ENCODE data around the gene OTOP3.
"Not testable (repeated sequence)": the region's sequence is repeated elsewhere in the genome, so short reads cannot be mapped to it uniquely, and the experiment has no call there.

Gene OTOP3

DNA sequence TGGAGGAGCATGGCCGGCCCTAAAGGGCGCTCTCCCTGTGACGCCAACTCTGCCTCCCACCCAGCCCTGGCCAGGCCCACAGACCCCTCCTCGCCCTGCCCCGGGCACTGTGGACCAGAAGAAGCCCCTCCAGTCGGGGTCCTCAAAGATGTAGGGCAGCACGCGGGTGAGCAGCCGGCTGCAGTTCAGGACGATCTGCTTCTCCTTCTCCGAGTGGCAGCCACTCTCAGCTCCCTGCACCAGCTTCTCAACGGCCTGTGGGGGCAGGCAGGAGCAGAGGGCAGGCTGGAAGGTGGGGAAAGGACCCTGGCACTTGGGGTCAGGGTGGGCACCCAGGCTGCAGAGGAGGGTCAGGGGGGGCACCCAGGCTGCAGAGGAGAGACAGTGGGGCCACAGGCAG is 28.0 kb downstream of the OTOP3 start:
- no peak for DNase-seq

- DNase-seq, result no peak
These were observed 28.6 kb downstream of the OTOP3 start for GRCh38 chr17:74964246-74964761.

GRCh38 chr17:74964988-74965622 is 29.4 kb downstream of the OTOP3 start:
- no peak for DNase-seq

DNA sequence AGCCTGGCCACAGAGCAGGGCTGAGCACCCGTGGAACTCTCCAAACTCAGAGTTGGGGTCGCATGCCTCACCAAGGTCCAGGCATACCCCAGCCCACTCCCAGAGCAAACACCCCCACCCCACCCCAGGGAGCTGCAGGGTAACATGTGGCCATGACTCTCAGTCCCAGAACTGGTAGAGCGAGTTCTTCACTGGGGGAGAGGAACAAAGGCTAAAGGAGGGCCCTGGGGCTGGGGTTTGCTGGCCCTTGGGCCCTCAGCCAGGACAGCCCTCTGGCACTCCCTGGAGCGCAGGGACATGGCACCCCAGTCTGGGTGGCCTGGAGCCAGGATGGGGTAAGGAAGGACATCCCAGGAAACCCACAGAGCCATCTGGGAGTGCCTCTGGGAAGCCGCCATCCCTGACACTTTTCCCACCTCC is 32.7 kb downstream of the OTOP3 start:
- DNase-seq, result no peak

DNA sequence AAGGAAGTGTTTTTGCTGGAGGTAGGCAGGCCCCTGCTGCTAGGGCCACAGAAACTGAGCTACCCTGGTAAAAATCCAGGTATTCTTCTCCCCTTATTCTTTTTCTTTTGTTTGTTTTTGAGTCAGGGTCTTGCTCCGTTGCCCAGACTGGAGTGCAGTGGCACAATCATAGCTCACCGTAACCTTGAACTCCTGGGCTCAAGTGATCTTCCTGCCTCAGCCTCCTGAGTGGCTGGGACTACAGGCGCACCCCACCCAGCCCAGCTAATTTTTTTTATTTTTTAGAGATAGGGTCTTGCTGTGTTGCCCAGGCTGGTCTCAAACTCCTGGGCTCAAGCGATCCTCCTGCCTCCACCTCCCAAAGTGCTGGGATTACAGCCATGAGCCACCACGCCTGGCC is 33.8 kb downstream of the OTOP3 start:
- DNase-seq, result not testable (repeated sequence)

GRCh38 chr17:74970395-74970794 is 34.7 kb downstream of the OTOP3 start:
- DNase-seq, result no peak

DNA sequence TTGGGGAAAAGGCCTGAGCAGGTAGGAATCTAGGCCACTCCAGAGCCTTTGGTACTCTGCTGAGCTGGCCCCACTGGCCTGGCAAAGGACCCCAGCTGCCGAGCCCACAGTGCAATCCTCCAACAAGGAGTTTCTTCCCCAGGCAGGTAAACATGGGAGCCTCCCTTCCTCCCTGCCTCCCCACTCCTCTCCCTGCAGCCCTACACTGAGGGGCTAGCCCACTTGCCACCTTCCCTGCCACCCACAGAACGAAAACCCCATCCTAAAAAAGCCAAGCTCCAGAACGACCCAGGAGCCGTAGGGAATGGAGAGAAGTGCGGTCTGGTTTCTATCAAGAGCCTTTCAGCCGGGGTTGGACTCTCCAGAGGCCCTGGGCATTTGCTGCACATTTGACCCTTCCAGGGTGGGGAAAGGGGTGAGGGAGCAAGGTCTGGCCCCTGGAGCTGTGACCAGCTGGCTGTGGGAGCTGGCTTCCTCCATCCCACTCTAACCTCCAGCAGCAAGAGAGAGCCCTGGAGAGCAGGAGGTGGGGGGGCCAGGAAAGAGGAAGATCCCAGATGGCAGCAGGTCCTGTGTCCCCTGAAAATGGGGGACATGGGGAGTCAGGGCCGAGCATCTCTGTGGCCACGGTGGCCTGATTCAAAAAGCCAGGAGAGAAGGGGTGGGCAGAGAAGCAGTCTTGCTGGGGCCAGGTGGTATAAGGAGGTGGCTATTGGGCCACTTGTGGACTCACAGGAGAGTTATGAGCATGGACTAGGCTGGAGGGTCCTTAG is 35.6 kb downstream of the OTOP3 start:
- DNase-seq, result no peak

- no peak for DNase-seq
These were observed 36.1 kb downstream of the OTOP3 start for GRCh38 chr17:74971842-74972106.

DNA sequence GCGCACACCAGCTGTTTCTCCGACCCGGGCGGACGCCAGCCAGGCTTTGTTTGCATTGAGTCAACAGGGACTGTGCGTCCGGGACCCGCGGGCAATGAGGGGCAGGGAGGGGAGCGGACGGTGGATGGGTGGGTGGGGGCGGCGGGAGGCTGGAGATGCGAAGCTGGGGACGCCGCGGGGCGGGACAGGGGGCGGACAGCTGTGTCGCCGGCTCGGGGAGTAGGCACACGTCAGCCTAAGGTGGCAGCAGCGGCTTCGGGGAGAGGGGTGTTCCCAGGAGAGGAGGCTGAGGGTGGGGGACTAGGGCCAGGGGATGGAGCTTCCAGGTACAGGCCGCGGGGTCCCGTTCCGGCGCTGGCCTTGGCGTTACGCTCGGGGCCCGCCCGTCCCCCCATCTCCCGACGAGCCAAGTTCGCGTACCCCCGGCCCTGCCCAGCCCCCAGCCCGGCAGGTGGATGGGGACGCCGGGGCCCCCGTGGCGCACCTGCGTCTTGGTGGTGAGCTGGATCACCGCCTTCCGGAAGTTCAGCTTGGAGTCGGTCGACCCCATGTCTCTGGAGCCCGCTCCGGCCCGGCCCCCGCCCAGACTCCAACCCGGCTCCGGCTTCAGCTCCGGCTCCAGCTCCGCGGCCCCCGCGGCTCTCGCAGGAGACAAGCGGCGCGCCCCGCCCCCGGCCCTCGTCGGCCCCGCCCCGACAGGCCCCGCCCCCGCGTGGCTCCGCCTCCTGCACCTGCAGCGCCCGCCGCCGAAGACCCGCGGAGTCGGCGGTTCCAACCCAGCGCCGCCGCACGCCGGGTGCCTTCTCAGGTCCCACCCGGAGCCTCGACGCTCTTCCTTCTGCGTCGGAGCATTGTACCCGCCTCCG is 36.6 kb downstream of the OTOP3 start, which contains the start of gene HID1:
Gene HID1, minus strand, starts transcription at position 653 of the 866 bp plus-strand sequence. Its CDS starts 103 bp downstream, at position 550.
- DNase-seq, result no peak

- DNase-seq, result no peak
These were observed 37.3 kb downstream of the OTOP3 start for GRCh38 chr17:74972973-74973328.

DNA sequence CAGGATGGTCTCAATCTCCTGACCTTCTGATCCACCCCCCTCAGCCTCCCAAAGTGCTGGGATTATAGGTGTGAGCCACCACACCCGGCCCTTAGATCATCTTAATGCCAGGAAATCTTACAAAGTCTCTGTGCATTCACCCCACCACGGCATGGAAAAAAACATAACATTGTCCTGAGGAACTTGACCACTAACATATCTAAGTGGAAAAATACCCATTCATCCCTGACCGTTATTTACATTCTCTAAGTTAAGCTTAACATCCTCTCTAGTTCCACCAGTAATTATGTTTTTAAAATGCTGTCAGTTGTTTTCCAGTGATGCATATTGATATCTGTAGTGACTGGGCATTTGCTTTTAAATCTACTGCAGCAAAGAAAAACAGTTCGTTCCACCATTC is 40.2 kb downstream of the OTOP3 start:
- no peak for DNase-seq

- DNase-seq, result no peak
These were observed 42.1 kb downstream of the OTOP3 start for GRCh38 chr17:74977802-74978201.

DNA sequence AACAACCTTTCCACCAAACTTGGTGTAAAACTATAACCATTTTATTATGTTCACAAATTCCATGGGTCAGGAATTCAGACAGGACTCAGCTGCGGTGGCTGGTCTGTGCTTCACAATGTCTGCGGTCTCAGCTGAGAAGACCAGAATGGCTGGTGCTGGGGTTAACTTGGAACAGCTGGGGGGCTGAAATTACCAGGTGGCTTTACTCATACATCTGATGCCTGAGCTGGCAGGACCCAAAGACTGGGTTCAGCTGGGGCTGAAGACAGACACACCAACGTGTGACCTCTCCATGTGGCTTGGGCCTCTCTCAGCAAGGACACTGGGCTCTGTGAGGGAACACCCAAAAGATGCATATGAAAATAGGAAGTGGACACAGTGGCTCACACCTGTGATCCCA is 42.5 kb downstream of the OTOP3 start:
- DNase-seq, result no peak

- DNase-seq, result no peak
These were observed 43.9 kb downstream of the OTOP3 start for GRCh38 chr17:74979408-74980146.

DNA sequence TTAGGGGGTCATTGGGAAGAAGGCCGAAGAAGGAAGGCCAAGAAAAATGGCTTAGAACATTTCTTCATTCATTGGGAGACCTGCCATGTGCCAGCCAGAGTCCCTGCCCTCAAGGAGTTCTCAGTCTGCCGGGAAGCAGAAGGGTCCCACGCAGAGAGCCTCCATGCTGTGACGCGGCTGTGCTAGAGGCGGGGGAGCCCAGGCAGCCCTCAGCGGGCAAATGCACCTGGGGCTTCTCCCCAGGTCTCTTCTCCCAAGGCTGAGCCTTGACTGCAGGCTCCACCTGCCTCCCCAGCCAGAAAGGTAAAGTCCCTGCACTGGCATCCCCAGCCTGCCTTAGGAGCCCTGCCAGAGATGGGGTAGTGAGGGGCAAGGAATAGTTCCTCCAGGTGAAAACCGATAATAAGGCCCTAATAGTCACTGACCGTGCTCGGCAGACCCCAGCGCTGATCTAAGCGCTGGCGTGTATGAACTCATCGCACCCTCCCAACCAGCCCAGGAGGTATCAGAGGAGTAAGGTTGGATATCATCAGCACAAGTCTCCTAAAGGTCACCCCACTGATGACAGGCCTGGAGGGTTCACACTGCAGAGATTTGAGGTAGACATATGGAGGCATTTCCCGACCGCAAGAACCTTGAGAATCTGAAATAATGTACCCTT is 45.8 kb downstream of the OTOP3 start:
- no peak for DNase-seq

DNA sequence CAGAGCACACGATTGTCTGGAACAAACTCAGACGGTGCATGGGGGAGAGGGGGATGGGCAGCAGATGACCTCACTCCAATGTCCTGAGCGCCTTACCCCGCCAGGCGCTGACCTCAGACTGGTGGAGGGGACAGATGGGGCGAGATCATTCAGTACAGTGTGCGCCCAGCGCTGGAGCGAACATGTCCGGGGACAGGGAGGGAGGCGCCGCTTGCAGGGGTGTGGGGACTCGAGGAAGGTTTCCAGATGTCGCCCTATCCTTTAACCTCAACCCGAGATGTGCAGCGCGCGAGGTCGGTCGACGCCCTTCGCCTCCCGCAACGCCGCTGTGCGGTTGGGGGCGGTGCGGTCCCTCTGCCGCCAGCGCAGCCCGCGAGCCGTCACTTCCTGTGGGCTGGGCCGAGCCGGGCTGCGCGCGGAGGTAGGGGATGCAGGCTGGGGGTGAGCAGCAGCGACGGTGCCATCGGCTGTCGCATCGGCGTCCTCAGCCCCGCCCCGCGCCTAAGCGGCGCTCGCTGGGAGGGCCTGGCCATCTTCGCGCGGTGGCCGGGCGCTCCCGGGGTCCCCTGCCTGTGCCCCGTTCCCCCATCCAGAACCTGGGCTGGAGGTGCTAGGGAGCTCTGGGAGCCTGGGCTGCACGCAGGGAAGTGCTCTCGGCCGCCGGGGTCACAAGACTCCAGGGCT is 46.4 kb downstream of the OTOP3 start:
- peak; percentile 41 for DNase-seq

DNA sequence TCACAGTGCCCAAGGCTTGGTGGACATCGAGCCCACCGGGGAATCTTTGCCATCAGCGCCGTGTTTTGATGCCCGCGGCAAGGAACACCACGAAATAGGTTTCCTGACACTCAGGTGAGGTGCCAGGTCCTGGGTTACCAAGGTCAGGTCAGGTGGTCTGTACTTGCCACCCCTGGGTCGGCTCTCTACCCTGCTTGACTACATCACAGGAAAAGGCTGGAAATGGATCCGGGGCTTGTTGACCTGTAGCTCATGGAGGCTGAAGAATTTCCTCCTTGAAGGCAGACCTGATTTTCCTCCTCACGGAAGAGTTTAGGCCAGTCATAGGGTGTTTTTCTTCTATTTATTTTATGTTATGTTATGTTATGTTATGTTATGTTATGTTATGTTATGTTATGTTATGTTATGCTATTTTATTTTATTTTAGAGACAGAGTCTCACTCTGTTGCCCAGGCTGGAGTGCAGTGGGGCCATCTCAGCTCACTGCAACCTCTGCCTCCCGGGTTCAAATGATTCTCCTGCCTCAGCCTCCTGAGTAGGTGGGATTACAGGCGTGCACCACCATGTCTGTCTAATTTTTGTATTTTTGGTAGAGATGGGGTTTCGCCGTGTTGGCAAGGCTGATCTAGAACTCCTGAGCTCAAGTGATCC is 47.1 kb downstream of the OTOP3 start:
- not testable (repeated sequence) for DNase-seq

- no peak for DNase-seq
These were observed 50.5 kb downstream of the OTOP3 start for GRCh38 chr17:74986206-74986576.

- peak; percentile 85 for DNase-seq
These were observed 51.8 kb downstream of the OTOP3 start, which contains the start of gene CDR2L for GRCh38 chr17:74987418-74987908. Gene CDR2L, plus strand, starts transcription at chr17:74987632. Its CDS starts 412 bp downstream, at chr17:74988044.

DNA sequence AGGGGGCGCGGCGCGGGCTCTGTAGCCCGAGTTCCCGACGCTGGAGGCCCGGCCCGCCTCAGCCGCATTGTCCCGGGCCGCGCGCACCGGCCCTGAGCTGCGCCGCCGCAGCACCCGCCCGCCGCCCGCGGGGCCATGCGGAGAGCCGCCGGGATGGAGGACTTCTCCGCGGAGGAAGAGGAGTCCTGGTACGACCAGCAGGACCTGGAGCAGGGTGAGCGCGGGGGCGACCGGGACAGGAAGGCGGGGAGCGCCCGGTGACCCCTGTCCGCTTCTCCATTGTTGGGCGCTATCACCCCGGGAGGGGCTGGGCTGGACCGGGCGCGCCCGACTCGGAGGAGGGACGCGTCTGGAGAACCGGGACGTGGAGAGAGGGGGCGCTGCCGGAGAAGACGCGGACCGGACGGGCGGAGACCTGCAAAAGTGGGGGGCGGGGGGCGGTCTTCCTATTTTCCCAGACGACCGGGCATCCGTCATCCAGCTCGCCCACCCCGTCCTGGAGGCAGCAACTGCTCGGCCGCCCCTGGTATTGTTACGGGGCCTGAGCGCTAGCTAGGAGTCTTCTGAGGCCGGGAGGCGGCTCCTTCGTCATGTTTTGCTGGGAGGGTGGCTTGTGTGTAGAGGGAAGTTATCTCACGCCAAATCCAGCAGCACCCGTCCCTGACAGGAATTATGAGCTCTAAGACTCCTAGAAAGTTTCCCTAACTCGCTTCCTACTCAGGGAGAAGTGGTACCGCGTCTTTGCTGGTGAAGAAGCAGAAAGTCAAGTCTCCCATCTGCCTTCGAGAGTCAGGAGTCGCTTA is 52.4 kb downstream of the OTOP3 start:
- DNase-seq, result no peak
